Activated CD4-positive, alpha-beta T cell treated with anti-CD3 and anti-CD28 coated beads, Interleukin-2, amount 10 ng/mL, durations not matched to agents 7 days and 5 days (primary cell): ENCODE measurements around the gene VDAC1. TPM values are rescaled to one million over a fixed set of nuclear protein-coding genes. Genes with fewer than 3 reads are reported as not detected.

Experiments used
- CTCF ChIA-PET: fragments of 350-600 bp; sonication (Branson Sonifier 250); formaldehyde crosslinking; loops from one replicate; lab custom pipeline; 2021; ENCODE audit warnings: antibody characterized with exemption; lab: Charles Lee
- POLR2A ChIA-PET: fragments of 350-600 bp; sonication (Branson Sonifier 250); formaldehyde crosslinking; loops from one replicate; lab custom pipeline; 2021; ENCODE audit warnings: antibody characterized with exemption; lab: Charles Lee
- DNase-seq: peaks from one replicate; pipeline ENCODE4 v3.0.0-alpha.2; 2020
- H3K27ac Mint-ChIP-seq: one replicate; pipeline ENCODE4 v1.8.0; 2021; ENCODE audit warnings: mild to moderate bottlenecking, moderate library complexity, mixed read lengths
- H3K27me3 Mint-ChIP-seq: one replicate; pipeline ENCODE4 v1.8.0; 2021; ENCODE audit warnings: mixed read lengths
- H3K36me3 Mint-ChIP-seq: one replicate; pipeline ENCODE4 v1.8.0; 2021; ENCODE audit warnings: low read depth, mixed read lengths
- H3K4me1 Mint-ChIP-seq: one replicate; pipeline ENCODE4 v1.8.0; 2021; ENCODE audit warnings: mixed read lengths
- H3K4me3 Mint-ChIP-seq: one replicate; pipeline ENCODE4 v1.8.0; 2021; ENCODE audit warnings: mild to moderate bottlenecking, moderate library complexity, mixed read lengths
- H3K9me3 Mint-ChIP-seq: one replicate; pipeline ENCODE4 v1.8.0; 2021; ENCODE audit warnings: mixed read lengths
- total RNA-seq, 2 experiments: library from RNA; stranded (reverse); gene quantifications; one replicate each; pipeline ENCODE4 v1.2.3, GENCODE V29; 2021

Gene VDAC1
- total RNA-seq, 2 experiments from 2014 or later, result 184 to 208 TPM

DNA sequence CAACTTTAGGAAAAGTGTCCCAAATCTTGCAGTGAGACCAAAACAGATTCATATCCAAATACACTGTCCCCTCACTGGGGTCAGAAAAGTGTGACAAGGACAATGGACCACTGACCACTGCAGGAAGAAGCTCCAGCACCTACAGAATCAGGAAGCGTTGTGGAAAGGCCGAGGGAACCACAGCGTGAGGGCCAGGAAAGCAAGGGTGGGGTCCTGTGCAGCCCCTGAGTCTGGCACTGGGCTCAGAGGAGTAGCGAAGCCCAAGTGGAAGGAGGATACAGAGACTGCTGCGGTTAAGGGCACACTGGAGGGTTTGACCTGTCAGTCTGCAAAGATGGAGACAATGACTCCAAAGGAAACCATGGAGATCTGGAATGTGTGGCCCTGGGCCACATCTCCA lies 73.2 kb downstream of the VDAC1 start:
- ChIA-PET CTCF (interaction anchor here (0.7 to 1.3 kb wide), 2 partner anchors 15 to 345 kb away, joined by 3 read pairs; no protein-coding TSS in a partner anchor), POLR2A (no interaction called here)
- no peak for DNase-seq
- Mint-ChIP-seq H3K4me3 (no peak overlapping the region), H3K36me3 (no peaks in the 10 kb centered on the region), H3K9me3 (peaks cover under 1% of the 10 kb centered on the region), H3K4me1 (peaks cover 21% of the 10 kb centered on the region), H3K27ac (no peak overlapping the region), H3K27me3 (no peaks in the 10 kb centered on the region)

DNA sequence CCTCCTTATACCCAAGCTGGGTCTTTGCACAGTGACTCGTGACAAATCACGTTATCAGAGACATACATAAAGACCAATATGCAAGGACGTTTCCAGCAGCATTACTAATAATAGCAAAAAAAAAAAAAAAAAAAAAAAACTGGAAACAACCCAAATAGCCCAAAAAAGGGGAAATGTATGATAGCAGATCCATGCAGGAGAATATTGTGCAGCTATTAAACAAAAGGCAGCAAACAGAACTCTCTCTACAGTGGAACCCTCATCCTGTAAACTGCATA lies 74.0 kb downstream of the VDAC1 start:
- Mint-ChIP-seq H3K9me3 (no peaks in the 10 kb centered on the region), H3K4me3 (peak overlapping the region; percentile 70), H3K27ac (peak overlapping the region; percentile 94), H3K4me1 (peaks cover 21% of the 10 kb centered on the region), H3K27me3 (no peaks in the 10 kb centered on the region), H3K36me3 (no peaks in the 10 kb centered on the region)
- DNase-seq, result no peak
- CTCF ChIA-PET, result interaction anchor here (0.6 to 1.2 kb wide), 5 partner anchors 10 to 171 kb away, joined by 3 to 5 read pairs (median 3); no protein-coding TSS in a partner anchor
- POLR2A ChIA-PET, result interaction anchor here (0.6 kb wide), 1 partner anchor 31 kb away, joined by 4 read pairs; no protein-coding TSS in a partner anchor

DNA sequence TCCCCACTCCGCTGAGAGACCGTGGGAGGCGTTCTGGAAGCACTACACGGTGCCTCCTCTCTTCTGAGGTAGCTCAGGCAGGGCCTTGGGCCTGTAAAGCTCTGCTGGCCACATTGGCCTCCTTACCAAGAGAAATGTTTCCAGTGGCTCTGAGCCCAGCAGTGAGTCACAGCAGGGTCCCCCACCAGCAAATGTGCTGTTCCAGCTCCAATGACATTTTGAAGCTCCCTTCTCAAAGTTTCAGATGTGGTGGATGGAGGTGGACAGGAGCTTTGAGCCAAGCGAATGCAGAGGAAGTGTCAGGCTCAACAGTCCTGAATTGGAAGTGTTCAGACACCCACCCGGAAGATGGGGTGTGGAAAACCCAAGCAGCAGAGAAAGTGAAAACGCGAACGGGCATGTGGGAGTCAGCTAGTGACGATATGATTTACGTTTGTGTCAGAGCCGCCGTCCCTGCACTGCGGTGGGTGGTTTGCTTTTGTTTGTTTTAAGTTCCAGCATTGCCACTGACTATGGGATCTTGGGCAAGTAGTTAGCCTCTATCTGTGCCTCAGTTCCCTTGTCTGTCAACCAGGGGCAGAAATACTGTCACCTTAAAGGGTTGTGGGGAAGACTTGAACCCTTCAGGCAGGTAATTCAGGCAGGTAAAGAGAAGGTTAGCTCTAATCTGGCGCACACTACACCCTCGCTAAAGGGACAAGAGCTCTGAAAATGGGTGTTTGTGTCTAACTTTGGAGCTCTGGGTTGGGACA lies 74.5 kb downstream of the VDAC1 start:
- Mint-ChIP-seq H3K27me3 (no peaks in the 10 kb centered on the region), H3K9me3 (no peaks in the 10 kb centered on the region), H3K4me3 (peak overlapping the region; percentile 70), H3K27ac (peak overlapping the region; percentile 94), H3K4me1 (peaks cover 21% of the 10 kb centered on the region), H3K36me3 (no peaks in the 10 kb centered on the region)
- ChIA-PET CTCF (interaction anchor here (0.7 to 1.2 kb wide), 4 partner anchors 10 to 172 kb away, joined by 3 to 5 read pairs (median 3); no protein-coding TSS in a partner anchor), POLR2A (interaction anchor here (0.6 kb wide), 1 partner anchor 31 kb away, joined by 4 read pairs; no protein-coding TSS in a partner anchor)
- DNase-seq, result peak; percentile 63

DNA sequence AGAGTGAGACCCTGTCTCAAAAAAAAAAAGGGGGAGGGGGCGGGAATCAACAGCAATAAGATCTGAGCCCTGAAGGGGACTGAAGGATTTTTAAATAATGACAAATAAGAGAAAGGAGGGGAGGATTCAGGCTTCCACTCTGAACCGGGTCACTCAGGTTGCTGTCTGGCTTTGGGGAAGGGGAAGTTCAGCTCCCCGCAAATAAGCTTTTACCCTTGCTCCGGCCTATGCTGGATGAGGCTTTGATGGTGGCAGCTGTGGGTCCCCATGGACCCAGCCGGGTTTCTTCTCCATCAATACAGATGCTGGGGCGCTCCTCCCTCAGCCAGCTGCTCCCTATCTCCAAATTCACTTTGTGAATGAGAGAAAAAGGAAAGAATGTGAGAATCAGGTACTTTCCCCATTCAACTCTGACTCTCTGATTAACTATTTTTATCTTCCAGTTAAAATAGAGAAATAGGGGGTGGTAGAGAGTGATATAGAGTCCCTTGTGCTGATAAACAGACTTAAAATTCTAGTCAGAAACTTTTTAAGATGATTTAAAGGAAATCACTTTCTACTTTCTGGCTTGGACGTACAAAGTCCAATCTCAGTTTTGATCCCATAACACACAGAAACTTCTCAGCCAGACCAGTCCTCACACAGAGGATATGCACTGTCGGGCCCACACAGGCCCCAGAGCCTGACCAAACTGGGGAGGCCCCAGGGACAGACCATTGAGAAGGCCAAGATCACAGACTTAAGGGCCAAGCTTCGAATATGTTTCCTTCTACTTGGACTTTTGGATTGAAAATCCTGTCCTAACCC lies 76.0 kb downstream of the VDAC1 start:
- POLR2A ChIA-PET, result no interaction called here
- H3K4me1 Mint-ChIP-seq, result peaks cover 21% of the 10 kb centered on the region
- H3K36me3 Mint-ChIP-seq, result no peaks in the 10 kb centered on the region
- H3K27ac Mint-ChIP-seq, result no peak overlapping the region
- H3K9me3 Mint-ChIP-seq, result no peaks in the 10 kb centered on the region
- no peak for DNase-seq
- H3K4me3 Mint-ChIP-seq, result no peak overlapping the region
- CTCF ChIA-PET, result interaction anchor here (0.6 to 1.4 kb wide), 2 partner anchors 9 to 59 kb away, joined by 3 read pairs; no protein-coding TSS in a partner anchor
- peaks cover 4% of the 10 kb centered on the region for H3K27me3 Mint-ChIP-seq

DNA sequence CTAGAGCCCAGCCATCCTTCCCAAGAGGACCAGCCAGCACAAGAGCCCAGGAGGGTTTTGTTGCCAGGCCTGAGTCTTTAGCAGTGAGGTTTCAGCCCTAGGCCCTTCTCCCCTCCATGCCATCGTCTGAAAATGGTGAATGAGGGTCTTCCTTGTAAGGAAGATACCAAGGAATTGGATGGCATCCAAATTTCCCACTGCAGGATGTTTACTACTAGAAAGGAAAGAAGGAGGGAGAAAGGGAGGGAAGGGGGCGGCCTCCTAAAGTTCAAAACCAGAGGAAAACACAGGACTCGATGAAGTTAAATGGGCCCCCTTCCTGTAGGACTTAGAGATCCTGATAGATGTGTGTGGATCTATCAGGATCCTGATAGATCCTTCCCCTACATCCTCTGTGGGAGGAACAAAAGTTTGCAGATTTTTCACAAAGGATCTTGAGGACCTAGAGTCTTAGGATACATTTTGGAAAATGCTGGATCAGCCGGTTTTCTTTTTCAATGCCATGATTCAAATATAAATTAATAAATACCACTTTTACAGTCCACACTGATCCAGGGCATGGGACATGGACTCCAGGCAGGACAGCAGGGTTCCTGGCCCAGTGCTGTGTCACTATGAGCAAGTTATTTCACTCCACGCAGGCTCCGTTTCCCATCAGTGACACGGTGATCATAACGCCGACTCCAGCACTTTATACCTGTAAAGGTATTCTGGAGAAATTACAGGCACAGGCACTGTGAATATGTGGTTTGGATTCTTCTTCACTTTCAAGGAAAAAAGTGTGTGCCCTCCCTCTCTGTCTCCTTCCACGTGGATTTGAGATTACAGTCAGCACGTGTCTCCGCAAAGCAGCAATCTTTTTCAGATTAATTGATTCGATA lies 77.2 kb downstream of the VDAC1 start:
- ChIA-PET POLR2A (no interaction called here), CTCF (interaction anchor here (0.7 kb wide), 1 partner anchor 11 kb away, joined by 3 read pairs; no protein-coding TSS in a partner anchor)
- Mint-ChIP-seq H3K27me3 (peaks cover 4% of the 10 kb centered on the region), H3K4me3 (no peak overlapping the region), H3K4me1 (peaks cover 21% of the 10 kb centered on the region), H3K27ac (peak overlapping the region; percentile 11), H3K9me3 (no peaks in the 10 kb centered on the region), H3K36me3 (no peaks in the 10 kb centered on the region)
- DNase-seq, result no peak

DNA sequence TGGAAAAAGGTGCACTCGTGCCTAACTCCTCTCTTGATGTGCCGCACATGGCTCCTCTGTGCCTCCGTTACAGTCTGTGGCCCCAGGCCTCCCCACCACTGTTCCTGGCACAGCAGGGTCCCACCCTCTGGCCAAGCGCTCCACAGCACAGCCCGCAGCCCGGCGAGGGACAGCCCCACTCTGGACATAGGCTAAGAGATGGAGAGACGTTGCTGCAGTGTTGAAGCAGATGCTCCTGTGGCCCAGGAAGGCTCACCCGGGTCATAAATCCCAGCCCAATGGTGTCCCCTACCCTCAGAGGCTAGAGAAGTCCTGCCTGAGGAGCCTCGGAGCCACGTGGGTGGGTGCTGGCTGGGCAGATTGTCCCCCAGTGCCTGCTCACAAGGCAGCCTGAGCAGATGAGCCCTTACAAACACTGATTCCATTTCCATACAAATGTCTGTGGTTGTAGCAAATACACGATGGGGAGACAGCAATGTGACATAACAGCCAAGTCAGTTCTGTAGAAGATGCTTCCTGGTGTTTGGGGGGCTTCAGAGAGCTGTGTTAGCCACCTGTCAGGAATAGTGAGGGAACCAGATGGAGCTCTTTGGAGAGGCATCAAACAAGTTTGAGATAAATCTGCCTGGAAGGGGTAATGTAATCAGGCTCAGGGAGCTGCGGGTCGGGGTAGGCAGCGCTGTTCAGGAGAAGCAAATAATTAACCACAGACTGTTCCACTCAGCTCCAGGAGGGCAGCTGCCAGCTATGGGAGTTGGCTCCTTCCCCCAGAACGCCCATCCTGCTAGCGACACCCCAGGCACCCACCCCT lies 78.1 kb downstream of the VDAC1 start:
- CTCF ChIA-PET, result interaction anchor here (0.7 kb wide), 1 partner anchor 11 kb away, joined by 3 read pairs; no protein-coding TSS in a partner anchor
- H3K27ac Mint-ChIP-seq, result no peak overlapping the region
- no peaks in the 10 kb centered on the region for H3K9me3 Mint-ChIP-seq
- peaks cover 21% of the 10 kb centered on the region for H3K4me1 Mint-ChIP-seq
- DNase-seq, result no peak
- H3K36me3 Mint-ChIP-seq, result no peaks in the 10 kb centered on the region
- peaks cover 4% of the 10 kb centered on the region for H3K27me3 Mint-ChIP-seq
- H3K4me3 Mint-ChIP-seq, result no peak overlapping the region
- POLR2A ChIA-PET, result no interaction called here

DNA sequence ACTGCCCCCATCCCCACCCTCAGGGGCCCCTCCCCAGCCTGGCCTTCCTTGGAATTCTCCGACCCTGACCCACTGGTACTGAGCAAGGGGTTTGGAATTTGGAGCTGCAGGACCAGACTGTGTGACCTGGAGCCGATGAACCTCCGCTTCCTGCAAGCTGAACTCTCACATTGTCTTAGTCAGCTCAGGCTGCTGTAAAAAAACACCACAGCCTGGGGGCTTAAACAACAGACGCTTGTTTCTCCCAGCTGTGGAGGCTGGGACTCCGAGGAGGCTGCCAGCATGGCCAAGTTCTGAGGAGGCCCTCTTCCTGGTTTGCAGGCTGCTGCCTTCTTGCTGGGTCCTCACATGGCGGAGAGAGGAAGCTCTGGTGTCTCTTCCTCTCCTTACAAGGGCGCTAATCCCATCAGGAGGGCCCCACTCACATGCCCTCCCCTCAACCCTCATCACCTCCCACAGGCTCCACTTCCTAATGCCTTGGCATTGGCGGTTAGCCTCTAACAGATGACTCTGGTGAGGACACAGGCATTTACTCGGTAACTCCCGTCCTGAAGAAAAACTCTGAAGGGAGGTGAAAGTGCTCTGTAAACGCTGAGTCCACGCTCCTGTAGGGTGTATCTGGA lies 78.8 kb downstream of the VDAC1 start:
- H3K9me3 Mint-ChIP-seq, result no peaks in the 10 kb centered on the region
- peaks cover 4% of the 10 kb centered on the region for H3K27me3 Mint-ChIP-seq
- H3K27ac Mint-ChIP-seq, result no peak overlapping the region
- ChIA-PET POLR2A (no interaction called here), CTCF (no interaction called here)
- no peak overlapping the region for H3K4me3 Mint-ChIP-seq
- no peaks in the 10 kb centered on the region for H3K36me3 Mint-ChIP-seq
- DNase-seq, result no peak
- peaks cover 14% of the 10 kb centered on the region for H3K4me1 Mint-ChIP-seq

DNA sequence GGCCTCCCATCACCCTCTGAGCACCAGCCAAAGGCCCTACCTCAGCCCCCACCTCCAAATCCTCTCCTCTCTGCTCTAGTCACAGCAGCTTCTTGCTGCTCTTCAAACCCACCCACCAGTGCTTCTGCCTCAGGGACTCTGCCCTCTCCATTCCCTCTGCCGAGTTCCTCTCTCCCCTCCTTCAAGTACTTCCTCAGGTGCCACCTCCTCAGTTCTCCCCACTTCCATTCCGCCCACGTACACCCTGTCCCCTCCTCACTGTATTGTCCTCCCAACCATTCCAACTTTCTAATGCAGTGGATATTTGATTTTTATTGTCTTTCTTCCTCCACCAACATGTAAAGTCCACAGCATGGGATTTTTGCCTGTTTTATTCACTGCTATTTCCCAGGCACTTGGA lies 79.5 kb downstream of the VDAC1 start:
- no peaks in the 10 kb centered on the region for H3K36me3 Mint-ChIP-seq
- CTCF ChIA-PET, result no interaction called here
- no peak for DNase-seq
- peaks cover 4% of the 10 kb centered on the region for H3K27me3 Mint-ChIP-seq
- POLR2A ChIA-PET, result no interaction called here
- H3K4me1 Mint-ChIP-seq, result peaks cover 7% of the 10 kb centered on the region
- H3K27ac Mint-ChIP-seq, result peak overlapping the region; percentile 47
- no peaks in the 10 kb centered on the region for H3K9me3 Mint-ChIP-seq
- no peak overlapping the region for H3K4me3 Mint-ChIP-seq

DNA sequence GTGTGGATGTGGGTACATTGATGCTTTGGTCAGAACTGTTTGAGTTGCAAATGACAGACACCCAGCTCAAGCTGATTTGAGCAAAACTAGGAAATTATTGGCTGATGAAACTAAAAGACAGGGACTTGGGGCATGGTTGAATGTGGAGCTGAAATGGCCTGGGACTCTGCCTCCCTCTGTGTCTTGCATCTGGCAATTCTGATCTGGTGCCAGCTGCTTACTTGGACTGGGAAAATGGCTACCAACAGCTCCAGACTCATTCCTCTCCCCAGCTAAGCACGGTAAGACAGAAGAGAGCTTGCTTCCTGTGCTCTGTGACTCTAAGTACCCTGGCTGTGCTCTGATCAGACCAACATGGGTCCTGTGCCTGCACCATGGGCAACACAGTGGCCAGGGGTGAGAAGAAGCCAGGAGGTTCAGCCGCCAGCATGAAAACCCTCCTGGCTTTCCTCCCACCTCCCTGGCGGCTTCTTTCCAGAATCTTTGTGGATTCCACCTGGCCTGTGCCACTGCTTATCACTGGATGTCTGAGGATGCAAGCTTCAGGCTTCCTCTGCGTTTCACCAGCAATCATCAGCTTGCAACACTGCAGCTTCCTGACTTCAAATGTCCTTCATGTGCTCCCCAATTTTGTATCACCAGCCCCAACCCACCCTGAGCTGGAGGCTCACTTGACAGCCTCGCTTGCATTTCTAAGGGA lies 80.4 kb downstream of the VDAC1 start:
- DNase-seq, result no peak
- H3K27ac Mint-ChIP-seq, result no peak overlapping the region

DNA sequence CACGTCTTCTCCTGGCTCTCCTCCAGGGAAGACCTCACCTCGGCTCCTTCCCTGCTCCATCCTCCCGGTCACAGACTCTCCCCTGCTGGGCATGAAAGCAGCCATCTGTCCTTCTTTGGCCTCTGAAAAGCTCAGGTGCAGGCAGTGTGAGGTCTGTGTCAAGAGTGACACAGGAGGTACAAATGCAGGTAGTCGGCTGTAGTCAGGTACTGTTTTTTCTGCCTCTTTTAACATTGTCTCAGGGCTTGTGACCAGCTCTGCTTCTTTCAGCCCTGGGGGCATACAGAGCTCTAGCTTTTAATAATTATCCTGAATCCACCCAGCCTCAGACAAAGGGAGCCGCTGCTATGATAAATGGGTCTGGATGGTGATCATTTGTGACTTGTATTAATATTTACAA lies 82.8 kb downstream of the VDAC1 start:
- ChIA-PET CTCF (interaction anchor here (1.7 kb wide), 1 partner anchor 9 kb away, joined by 4 read pairs; no protein-coding TSS in a partner anchor), POLR2A (no interaction called here)
- DNase-seq, result no peak
- H3K36me3 Mint-ChIP-seq, result no peaks in the 10 kb centered on the region
- H3K4me3 Mint-ChIP-seq, result no peak overlapping the region
- H3K27ac Mint-ChIP-seq, result no peak overlapping the region
- H3K4me1 Mint-ChIP-seq, result no peaks in the 10 kb centered on the region
- H3K9me3 Mint-ChIP-seq, result no peaks in the 10 kb centered on the region
- H3K27me3 Mint-ChIP-seq, result peaks cover 4% of the 10 kb centered on the region

More for the DNA sequence above, 80.4 kb downstream of the VDAC1 start:
- Mint-ChIP-seq H3K27me3 (peaks cover 4% of the 10 kb centered on the region), H3K4me1 (no peaks in the 10 kb centered on the region), H3K36me3 (no peaks in the 10 kb centered on the region), H3K9me3 (no peaks in the 10 kb centered on the region), H3K4me3 (no peak overlapping the region)
- ChIA-PET POLR2A (no interaction called here), CTCF (no interaction called here)
